Sciatic nerve (tissue), 2 donors: ENCODE data around the gene IL24. TPM values are rescaled to one million over a fixed set of nuclear protein-coding genes. Genes with fewer than 3 reads are reported as not detected.
"Not testable (repeated sequence)": the region's sequence is repeated elsewhere in the genome, so short reads cannot be mapped to it uniquely, and the experiment has no call there.

Source experiments
- ATAC-seq: fragments of 200-7000 bp; cut with Tn5 transposase; one replicate; pipeline ENCODE4 v1.9.1; 2020; ENCODE audit warnings: mild to moderate bottlenecking, moderate library complexity
- DNase-seq: peaks from one replicate; pipeline ENCODE4 v3.0.0-alpha.2; 2020; ENCODE audit warnings: low spot score
- intact Hi-C: fragments of 100-400 bp; cut with DNase I; formaldehyde crosslinking; loops from one replicate; pipeline ENCODE4 v1.14.2; 2022
- total RNA-seq: library from RNA; stranded (reverse); fragmentation: NEBNext Ultra II Directional; extraction: Animal tissue kit (Norgen Biotek cat#: 25700); gene quantifications from one replicate; pipeline ENCODE4 v1.2.1, GENCODE V29; 2021
- donor health status: DM: no; HTN: no; CAD: no.
- donor health status: DM: no; HTN: no; CAD: no.

The IL24 gene
- not detected for total RNA-seq

DNA sequence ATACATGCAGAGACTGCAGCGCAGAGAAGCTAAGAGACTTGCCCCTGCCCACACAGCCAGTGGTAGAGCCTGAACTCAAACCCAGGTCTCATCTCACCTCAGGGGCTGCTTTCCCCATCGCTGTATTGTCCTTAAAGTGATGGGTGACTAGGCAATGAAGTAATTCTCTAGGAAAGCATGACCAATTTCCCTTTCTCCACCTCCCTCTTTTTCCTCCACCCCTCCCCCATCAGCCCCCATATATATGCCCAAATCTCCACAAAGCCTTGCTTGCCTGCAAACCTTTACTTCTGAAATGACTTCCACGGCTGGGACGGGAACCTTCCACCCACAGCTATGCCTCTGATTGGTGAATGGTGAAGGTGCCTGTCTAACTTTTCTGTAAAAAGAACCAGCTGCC is at the start of gene IL24:
Gene IL24, plus strand, starts transcription at position 269 of the 400 bp plus-strand sequence. CDS start 390 bp downstream, outside the sequence.
- intact Hi-C loops = no loop called here
- no peak for DNase-seq
- ATAC-seq = no peak

DNA sequence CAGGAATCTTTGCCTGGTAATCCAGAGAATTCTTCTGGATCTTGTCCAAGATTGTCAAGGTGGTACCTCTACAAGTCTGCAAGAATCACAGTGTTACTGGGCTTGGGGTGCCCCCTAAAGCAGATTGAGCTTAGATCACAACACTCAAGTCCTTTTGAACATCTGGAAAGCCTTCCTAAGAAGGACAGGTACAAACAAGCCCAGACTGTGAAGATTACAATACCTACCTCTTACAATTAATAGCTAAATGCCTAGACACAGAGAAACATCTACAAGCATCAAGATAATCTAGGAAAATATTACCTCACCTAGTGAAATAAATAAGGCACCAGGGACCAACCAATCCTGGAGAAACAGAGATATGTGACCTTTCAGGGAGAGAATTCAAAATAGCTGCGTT is 49.3 kb upstream of the IL24 start:
- no peak for ATAC-seq
- no peak for DNase-seq

GRCh38 chr1:206850401-206850800 is 46.8 kb upstream of the IL24 start:
- DNase-seq (no peak), ATAC-seq (no peak)
- intact Hi-C loops = no loop called here

More for the DNA sequence above, 49.3 kb upstream of the IL24 start:
- intact Hi-C loops = no loop called here

DNA sequence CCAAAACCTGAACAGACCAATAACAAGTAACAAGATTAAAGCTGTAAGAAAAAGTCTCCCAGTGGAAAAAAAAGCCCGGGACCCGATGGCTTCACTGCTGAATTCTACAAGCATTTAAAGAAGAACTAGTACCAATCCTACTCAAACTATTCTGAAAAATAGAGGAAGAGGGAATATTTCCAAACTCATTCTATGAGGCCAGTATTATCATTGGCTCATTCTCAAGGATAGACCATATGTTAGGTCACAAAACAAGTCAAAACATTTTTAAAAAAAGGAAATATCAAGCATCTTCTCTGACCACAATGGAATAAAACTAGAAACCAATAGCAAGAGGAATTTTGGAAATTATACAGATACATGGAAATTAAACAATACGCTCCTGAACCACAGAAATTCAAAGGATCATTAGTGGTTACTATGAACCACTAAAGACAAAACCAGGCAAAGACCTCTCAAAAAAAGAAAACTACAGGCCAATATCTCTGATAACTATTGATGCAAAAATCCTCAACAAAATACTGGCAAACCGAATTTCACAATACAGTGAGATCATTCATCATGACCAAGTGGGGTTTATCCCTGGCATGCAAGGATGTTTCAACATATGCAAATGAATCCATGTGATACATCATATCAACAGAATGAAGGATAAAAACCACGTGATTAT is 45.8 kb upstream of the IL24 start:
- DNase-seq (no peak), ATAC-seq (no peak)
- intact Hi-C loops = no loop called here

- ATAC-seq, intact Hi-C loops, DNase-seq: not testable (repeated sequence)
These were observed 44.6 kb upstream of the IL24 start for GRCh38 chr1:206852662-206853061.

GRCh38 chr1:206853696-206854095 is 43.5 kb upstream of the IL24 start:
- intact Hi-C loops, ATAC-seq, DNase-seq: not testable (repeated sequence)

DNA sequence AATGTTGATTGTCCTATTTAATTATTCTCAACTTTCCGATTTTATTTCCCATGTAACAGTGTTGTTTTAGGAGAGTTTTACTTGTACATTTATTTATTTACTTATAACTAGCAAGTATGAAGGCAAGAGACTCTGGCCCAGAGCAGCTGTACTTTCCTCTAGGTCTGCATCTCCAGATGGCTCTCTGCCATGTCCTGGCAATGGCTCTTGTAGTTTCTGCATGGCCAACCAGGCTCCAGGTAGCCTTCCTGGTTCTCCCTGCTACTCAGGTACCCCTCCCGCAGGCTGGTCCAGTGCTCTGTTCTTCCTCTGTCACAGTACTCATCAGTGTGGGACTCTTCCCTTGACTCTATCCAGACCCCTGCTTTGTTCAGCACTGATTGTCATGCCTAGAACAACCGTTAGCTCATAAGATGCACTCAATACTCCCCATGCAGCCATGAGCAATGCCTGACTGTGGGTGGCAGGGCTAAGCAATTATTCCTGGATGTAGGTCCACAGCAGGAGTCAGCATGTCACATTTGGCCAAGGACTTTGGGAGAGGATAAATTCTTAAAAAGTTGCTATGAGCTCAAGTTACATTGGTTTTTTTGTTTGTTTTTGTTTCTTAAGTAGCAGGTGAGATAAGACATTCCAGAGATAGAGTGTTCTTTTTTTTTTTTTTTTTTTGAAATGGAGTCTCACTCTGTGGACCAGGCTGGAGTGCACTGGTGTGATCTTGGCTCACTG is 42.7 kb upstream of the IL24 start:
- no peak for DNase-seq
- ATAC-seq = no peak
- intact Hi-C loops = no loop called here

DNA sequence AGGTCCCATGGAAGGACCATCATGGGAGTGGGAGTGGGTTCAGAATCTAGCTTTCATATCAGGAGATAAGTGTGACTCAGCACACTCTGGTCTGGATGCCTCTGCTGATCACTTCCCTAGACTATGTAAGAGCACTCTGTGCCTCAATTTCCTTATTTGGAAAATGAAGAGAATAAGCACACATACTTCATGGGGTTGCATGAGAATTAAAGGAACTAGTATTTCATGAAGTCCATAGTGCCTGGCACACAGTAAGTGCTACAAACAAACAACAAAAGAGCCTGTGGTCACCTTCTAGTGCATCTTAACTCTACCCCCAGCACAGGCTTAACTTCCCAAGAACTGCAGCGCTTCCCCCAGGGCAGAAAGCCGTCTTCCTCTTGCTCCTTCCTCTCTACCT is 41.4 kb upstream of the IL24 start:
- intact Hi-C loops = no loop called here
- DNase-seq = no peak
- no peak for ATAC-seq

DNA sequence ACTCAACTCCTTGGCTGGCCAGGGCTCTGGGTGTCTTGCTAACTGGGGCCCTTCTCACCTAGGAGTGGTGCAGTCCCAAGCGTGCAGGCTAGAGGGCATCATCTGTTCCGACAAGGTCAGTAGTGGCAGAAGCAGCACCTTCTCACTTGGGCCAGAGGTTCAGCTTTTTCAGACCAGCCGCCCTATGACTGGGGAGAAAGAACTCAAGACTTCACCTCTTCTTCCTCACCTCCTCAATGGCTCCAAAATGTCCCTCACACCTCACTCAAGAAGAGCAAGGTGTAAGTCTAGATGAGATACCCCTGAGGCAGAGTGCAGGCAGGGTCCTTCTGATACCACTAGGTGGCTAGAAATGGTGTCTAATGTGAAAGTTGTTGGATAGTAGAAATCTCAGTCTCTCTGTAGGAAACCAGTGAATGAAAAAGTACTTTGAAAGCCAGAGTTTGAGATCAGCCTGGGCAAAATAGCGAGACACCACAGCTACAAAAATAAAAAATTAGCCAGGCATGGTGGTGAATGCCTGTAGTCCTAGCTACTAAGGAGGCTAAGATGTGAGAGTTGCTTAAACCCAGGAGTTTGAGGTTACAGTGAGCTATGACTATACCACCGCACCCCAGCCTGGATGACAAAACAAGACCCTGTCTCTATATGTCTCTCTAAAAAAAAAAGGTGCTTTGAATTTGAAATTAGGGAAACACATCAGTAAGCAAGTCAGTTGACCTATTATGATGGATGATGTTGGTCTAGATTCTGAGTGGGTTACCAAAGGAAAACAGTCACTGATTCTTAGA is 40.4 kb upstream of the IL24 start:
- intact Hi-C loops = no loop called here
- no peak for DNase-seq
- no peak for ATAC-seq

- DNase-seq (no peak), ATAC-seq (no peak)
- intact Hi-C loops = no loop called here
These were observed 38.1 kb upstream of the IL24 start for GRCh38 chr1:206859082-206859521.

DNA sequence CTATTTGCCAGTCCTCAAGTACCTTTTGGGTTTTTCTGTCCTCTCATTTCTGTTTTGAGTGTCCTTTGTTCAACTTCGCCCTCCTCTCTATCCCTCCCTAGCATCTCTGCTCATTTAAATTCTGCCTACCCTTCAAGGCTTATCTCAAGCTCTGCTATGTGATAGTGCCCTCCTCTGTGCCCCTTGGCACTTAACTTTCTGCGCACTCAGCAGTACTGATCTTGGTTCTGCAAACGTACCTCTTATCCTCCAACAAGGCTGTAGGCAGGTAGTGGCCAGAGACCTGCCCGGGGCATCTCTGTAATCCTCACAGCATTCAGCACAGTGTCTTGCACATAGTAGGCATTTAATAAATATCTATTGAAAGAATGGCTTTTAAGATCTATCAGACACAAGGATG is 37.1 kb upstream of the IL24 start:
- no peak for ATAC-seq
- intact Hi-C loops = no loop called here
- no peak for DNase-seq

- no peak for DNase-seq
- intact Hi-C loops = no loop called here
- no peak for ATAC-seq
These were observed 34.0 kb upstream of the IL24 start for GRCh38 chr1:206863266-206863665.

DNA sequence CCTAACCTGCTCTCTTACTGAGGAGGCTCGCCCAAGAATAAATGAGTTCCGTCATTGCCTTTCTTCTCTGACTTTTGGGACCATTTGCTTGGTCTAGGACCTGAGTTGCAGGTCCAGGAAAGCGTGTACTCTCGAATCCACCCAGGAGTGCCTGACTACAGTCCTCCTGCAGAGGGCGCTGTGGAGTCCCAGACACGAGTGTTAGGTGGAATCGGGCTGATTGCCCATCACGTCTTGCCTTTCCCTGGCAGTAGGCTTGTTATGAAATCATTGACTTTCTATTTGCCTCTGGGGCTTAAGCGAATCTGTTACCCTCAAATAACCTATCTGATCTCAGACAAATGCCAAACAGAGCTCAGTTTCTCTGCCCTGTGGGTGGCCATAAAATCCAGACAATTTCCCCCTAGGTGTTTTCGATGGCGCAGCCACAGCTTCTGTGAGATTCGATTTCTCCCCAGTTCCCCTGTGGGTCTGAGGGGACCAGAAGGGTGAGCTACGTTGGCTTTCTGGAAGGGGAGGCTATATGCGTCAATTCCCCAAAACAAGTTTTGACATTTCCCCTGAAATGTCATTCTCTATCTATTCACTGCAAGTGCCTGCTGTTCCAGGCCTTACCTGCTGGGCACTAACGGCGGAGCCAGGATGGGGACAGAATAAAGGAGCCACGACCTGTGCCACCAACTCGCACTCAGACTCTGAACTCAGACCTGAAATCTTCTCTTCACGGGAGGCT is 32.1 kb upstream of the IL24 start, which contains the start of gene IL20:
Gene IL20, plus strand, starts transcription at position 685 of the 733 bp plus-strand sequence. CDS start 230 bp downstream, outside the sequence.
- intact Hi-C loops = no loop called here
- peak; percentile 84 for ATAC-seq
- DNase-seq = peak; percentile 88

GRCh38 chr1:206866062-206866461 is 31.2 kb upstream of the IL24 start:
- ATAC-seq (no peak), DNase-seq (no peak)
- intact Hi-C loops = no loop called here

DNA sequence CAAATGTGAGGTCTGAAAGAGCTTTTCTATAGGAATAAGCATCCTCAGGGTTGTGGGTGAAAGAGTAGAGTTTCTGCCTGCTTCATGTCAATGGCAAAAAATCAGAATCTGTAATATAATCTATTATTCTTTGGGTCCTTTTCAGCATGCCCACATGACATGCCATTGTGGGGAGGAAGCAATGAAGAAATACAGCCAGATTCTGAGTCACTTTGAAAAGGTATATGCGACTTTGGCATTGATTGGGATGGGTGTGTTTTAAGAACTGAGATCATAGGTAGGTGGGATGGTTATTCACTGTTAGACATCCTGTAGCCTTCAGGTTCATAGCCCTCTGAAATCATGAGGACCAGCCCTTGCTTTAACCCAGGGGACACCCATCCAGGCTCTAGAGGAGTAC is 30.0 kb upstream of the IL24 start:
- ATAC-seq (no peak), DNase-seq (no peak)
- intact Hi-C loops = no loop called here

DNA sequence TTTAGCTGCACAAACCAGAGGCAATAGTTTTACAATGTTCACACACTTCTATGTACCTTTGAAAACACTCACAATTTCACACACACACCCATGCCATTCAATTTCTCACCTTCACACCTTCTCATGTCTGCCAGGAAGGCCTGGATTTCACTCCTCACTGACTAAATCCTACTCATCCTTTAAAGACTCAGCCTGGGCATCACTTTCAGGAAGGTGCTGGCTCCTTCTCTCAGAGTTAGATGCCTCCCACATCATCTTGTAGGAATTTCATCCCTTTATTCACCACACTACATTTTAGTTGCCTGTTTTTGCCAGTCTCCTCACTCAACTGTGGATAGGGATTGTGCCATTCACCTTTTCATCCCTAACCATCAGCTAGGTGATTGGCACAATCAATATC is 29.5 kb upstream of the IL24 start:
- no peak for DNase-seq
- no peak for ATAC-seq
- intact Hi-C loops = no loop called here

DNA sequence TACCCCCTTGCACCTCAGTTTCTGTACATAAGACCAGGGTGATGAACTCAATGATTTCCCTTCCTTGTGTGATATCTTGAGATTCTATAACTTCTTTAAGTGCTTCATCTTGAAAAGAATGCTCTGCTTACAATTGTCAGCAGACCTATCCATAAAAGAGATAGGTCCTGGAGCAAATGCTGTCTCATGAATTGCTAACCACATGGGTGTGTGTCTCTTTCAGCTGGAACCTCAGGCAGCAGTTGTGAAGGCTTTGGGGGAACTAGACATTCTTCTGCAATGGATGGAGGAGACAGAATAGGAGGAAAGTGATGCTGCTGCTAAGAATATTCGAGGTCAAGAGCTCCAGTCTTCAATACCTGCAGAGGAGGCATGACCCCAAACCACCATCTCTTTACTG is 29.0 kb upstream of the IL24 start:
- intact Hi-C loops = no loop called here

GRCh38 chr1:206872139-206872538 is 25.1 kb upstream of the IL24 start:
- DNase-seq (no peak), ATAC-seq (no peak)
- intact Hi-C loops = no loop called here

More for the DNA sequence above, 29.0 kb upstream of the IL24 start:
- ATAC-seq = no peak
- no peak for DNase-seq

DNA sequence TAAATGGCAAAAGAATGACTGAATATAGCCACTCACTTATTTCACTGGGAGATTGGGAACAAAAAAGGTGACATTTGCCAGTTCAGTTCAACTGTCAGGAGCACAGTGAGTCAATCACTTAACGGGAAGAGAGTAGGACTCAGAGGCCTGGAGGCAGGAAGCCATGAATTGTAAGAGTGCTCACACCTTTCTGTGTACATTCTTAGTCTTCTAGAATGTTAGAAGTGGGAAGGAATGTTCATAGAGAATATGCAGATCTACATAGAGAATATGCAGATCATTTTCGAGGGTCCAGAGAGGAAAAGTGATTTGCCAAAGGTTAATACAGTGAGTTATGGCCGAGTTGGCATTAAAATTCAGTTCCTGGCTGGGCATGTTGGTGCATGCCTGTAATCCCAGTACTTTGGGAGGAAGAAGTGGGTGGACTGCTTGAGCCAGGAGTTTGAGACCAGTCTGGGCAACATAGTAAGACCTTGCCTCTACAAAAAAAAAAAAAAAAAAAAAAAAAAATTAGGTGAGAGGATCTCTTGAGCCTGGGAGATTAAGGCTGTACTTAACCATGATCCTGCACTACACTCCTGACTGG is 23.5 kb upstream of the IL24 start:
- DNase-seq (no peak), ATAC-seq (no peak)
- intact Hi-C loops = no loop called here
